HG03378 (cell line): ENCODE results near the gene ZSCAN2.
"Not testable (repeated sequence)": the region's sequence is repeated elsewhere in the genome, so short reads cannot be mapped to it uniquely, and the experiment has no call there.

Experiments
- ATAC-seq: cut with Tn5 transposase; IDR thresholded peaks from one replicate; pipeline ENCODE4 v1.9.1; 2021; ENCODE audit warnings: mild to moderate bottlenecking, moderate library complexity; ENCODE audit not compliant: unreplicated experiment

Gene ZSCAN2

GRCh38 chr15:84600687-84601554 is at the start of gene ZSCAN2:
TSS of gene ZSCAN2 (plus strand) at chr15:84601009. CDS start at chr15:84603928, 2,919 bp downstream.
- ATAC-seq, result peak; percentile 88

GRCh38 chr15:84551624-84552023 is 49.2 kb upstream of the ZSCAN2 start:
- not testable (repeated sequence) for ATAC-seq

- no peak for ATAC-seq
Observed at GRCh38 chr15:84552896-84553295, 47.9 kb upstream of the ZSCAN2 start.

GRCh38 chr15:84556690-84557089 is 44.1 kb upstream of the ZSCAN2 start:
- ATAC-seq, result not testable (repeated sequence)

- not testable (repeated sequence) for ATAC-seq
Observed at GRCh38 chr15:84568021-84568420, 32.8 kb upstream of the ZSCAN2 start.

- no peak for ATAC-seq
Observed at GRCh38 chr15:84570164-84570735, 30.6 kb upstream of the ZSCAN2 start.

GRCh38 chr15:84572231-84572630 is 28.6 kb upstream of the ZSCAN2 start:
- no peak for ATAC-seq

GRCh38 chr15:84575493-84575892 is 25.3 kb upstream of the ZSCAN2 start:
- ATAC-seq, result no peak

GRCh38 chr15:84577891-84578290 is 22.9 kb upstream of the ZSCAN2 start:
- ATAC-seq, result not testable (repeated sequence)

GRCh38 chr15:84579261-84579721 is 21.5 kb upstream of the ZSCAN2 start:
- not testable (repeated sequence) for ATAC-seq

GRCh38 chr15:84581676-84582428 is 19.0 kb upstream of the ZSCAN2 start:
- ATAC-seq, result not testable (repeated sequence)

- ATAC-seq, result no peak
Observed at GRCh38 chr15:84582583-84583157, 18.1 kb upstream of the ZSCAN2 start.

- not testable (repeated sequence) for ATAC-seq
Observed at GRCh38 chr15:84583921-84584320, 16.9 kb upstream of the ZSCAN2 start.

GRCh38 chr15:84586696-84587095 is 14.1 kb upstream of the ZSCAN2 start:
- ATAC-seq, result no peak

- peak; percentile 84 for ATAC-seq
Observed at GRCh38 chr15:84588053-84588874, 12.5 kb upstream of the ZSCAN2 start.

- ATAC-seq, result no peak
Observed at GRCh38 chr15:84590406-84590805, 10.4 kb upstream of the ZSCAN2 start.

- no peak for ATAC-seq
Observed at GRCh38 chr15:84591815-84592214, 9.0 kb upstream of the ZSCAN2 start.

- ATAC-seq, result no peak
Observed at GRCh38 chr15:84594617-84595290, 6.1 kb upstream of the ZSCAN2 start.

- no peak for ATAC-seq
Observed at GRCh38 chr15:84595660-84596059, 5.1 kb upstream of the ZSCAN2 start.

- no peak for ATAC-seq
Observed at GRCh38 chr15:84597296-84597695, 3.5 kb upstream of the ZSCAN2 start.
